Ovary (tissue), 9 donors: ENCODE data around the gene IL23R. TPM values are rescaled to one million over a fixed set of nuclear protein-coding genes. Genes with fewer than 3 reads are reported as not detected.

Experiments
- DNase-seq, 5 donors: peaks; one replicate each; pipeline ENCODE4 v3.0.0-alpha.2; 2019 to 2020
- H3K27ac ChIP-seq, 2 donors: fragments of 200-600 bp; one replicate each; pipeline versions ENCODE4 v1.5.1 to v1.8.0; 2019 to 2022
- H3K27me3 ChIP-seq: fragments of 200-600 bp; one replicate; pipeline ENCODE4 v1.8.0; 2022
- H3K36me3 ChIP-seq: fragments of 200-600 bp; sonication (generic); one replicate; pipeline ENCODE4 v1.5.1; 2019
- H3K4me1 ChIP-seq: one replicate; pipeline ENCODE4 v1.8.1; 2013; ENCODE audit warnings: mild to moderate bottlenecking, moderate library complexity; ENCODE audit not compliant: insufficient read depth
- H3K4me3 ChIP-seq: fragments of 200-600 bp; sonication (generic); one replicate; pipeline ENCODE4 v1.5.1; 2017
- H3K9me3 ChIP-seq, 2 donors: fragments of 200-600 bp in 1 of 2; sonication (generic) in 1 of 2; one replicate each; pipeline versions ENCODE4 v1.5.1 to v1.8.1; 2013 to 2019; ENCODE audit warnings: mild to moderate bottlenecking in 1 of 2, moderate library complexity in 1 of 2
- EP300 ChIP-seq: sonication (generic); formaldehyde crosslinking; IDR thresholded peaks from one replicate; pipeline ENCODE4 v1.6.1; 2017; ENCODE audit warnings: antibody characterized with exemption
- POLR2A ChIP-seq: fragments of 450-650 bp; IDR thresholded peaks from one replicate; pipeline ENCODE4 v1.6.1; 2017; ENCODE audit warnings: antibody characterized with exemption, mild to moderate bottlenecking, moderate library complexity
- WGBS, 3 donors: extraction: QIAGEN DNeasy Blood & Tissue Kit in 1 of 3; methylation state at CpG; one replicate each; pipeline versions ENCODE4 v1.1.5 to v1.1.7; 2013 to 2017; 5-methylcytosine and 5-hydroxymethylcytosine counted together
- intact Hi-C, 4 donors: fragments of 100-400 bp; cut with DNase I; formaldehyde crosslinking; loops; one replicate each; pipeline versions ENCODE4 v1.11.0 to v1.15.1; 2022 to 2023
- polyA plus RNA-seq, 2 donors: library from polyadenylated mRNA; stranded (reverse); fragments of 200-250 nt in 1 of 2; fragments of 350-450 nt in 1 of 2; fragmentation: Illumina TruSeq in 1 of 2; extraction: RNeasy Lipid Tissue Mini Kit (QIAGEN cat#74804) in 1 of 2; gene quantifications; one replicate each; pipeline ENCODE4 v1.2.3, GENCODE V29; 2013 to 2014
- total RNA-seq, 7 donors: library from RNA; depleted of rRNA in 2 of 7; stranded (reverse); fragments of >200 nt in 2 of 7; fragmentation: NEBNext Ultra II Directional in 3 of 7; extraction: Animal tissue kit (Norgen Biotek cat#: 25700) in 3 of 7; gene quantifications; one replicate each; pipeline versions ENCODE4 v1.1.0 to v1.2.4, GENCODE V29; 2016 to 2023
- TF ChIP-seq, protein P1 (sequence below), 3 donors: fragments of 450-650 bp in 2 of 3; fragments of 200-600 bp in 1 of 3; IDR thresholded peaks; one replicate each; pipeline versions ENCODE4 v1.5.1 to v1.8.0; 2016 to 2022; ENCODE audit warnings: antibody characterized with exemption in 3 of 3, mild to moderate bottlenecking in 1 of 3
- donor health status: DM: no; HTN: no; CAD: no; lungs with moderate emphysema.
- donor health status: DM: no; HTN: no; CAD: no.
- donor health status: Bipolar disorder and iron deficiency.
- donor health status: DM: yes; HTN: yes; CAD: no.
- donor health status: DM: no; HTN: no; CAD: no.
- donor health status: DM: yes; HTN: yes; CAD: no.

IL23R gene
- total and polyA plus RNA-seq, 9 donors: 0.02 to 0.68 TPM; not detected in 7

GRCh38 chr1:67285780-67286488, 119.7 kb downstream of the IL23R start:
- WGBS, 3 donors: 81 to 83% (median 82%) methylated on average over 8 of the region's 8 CpGs
- no peaks in the 10 kb centered on the region for H3K4me1 ChIP-seq
- no peak overlapping the region for H3K27ac ChIP-seq
- TF ChIP-seq EP300 (no peak), POLR2A (no peak)
- TF ChIP-seq, protein P1, sequence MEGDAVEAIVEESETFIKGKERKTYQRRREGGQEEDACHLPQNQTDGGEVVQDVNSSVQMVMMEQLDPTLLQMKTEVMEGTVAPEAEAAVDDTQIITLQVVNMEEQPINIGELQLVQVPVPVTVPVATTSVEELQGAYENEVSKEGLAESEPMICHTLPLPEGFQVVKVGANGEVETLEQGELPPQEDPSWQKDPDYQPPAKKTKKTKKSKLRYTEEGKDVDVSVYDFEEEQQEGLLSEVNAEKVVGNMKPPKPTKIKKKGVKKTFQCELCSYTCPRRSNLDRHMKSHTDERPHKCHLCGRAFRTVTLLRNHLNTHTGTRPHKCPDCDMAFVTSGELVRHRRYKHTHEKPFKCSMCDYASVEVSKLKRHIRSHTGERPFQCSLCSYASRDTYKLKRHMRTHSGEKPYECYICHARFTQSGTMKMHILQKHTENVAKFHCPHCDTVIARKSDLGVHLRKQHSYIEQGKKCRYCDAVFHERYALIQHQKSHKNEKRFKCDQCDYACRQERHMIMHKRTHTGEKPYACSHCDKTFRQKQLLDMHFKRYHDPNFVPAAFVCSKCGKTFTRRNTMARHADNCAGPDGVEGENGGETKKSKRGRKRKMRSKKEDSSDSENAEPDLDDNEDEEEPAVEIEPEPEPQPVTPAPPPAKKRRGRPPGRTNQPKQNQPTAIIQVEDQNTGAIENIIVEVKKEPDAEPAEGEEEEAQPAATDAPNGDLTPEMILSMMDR (IDR thresholded peaks at IDR 0.05): no peak
- intact Hi-C loops: no loop called here
- H3K4me3 ChIP-seq: no peak overlapping the region
- H3K36me3 ChIP-seq: no peaks in the 10 kb centered on the region
- no peak for DNase-seq
- no peaks in the 10 kb centered on the region for H3K9me3 ChIP-seq
- no peaks in the 10 kb centered on the region for H3K27me3 ChIP-seq

- no peak overlapping the region for H3K27ac ChIP-seq
- 65 to 71% (median 70%) methylated on average over 4 of the region's 4 CpGs for WGBS, 3 donors
- H3K4me1 ChIP-seq: no peaks in the 10 kb centered on the region
- H3K9me3 ChIP-seq: no peaks in the 10 kb centered on the region
- no peaks in the 10 kb centered on the region for H3K27me3 ChIP-seq
- no peaks in the 10 kb centered on the region for H3K36me3 ChIP-seq
- H3K4me3 ChIP-seq: no peak overlapping the region
- DNase-seq: no peak
- TF ChIP-seq EP300: no peak
- TF ChIP-seq, protein P1 (IDR thresholded peaks at IDR 0.05): no peak
- TF ChIP-seq POLR2A: no peak
- intact Hi-C loops: no loop called here
These were observed 124.0 kb downstream of the IL23R start for GRCh38 chr1:67290236-67290635.

- Histone ChIP-seq H3K27me3 (no peaks in the 10 kb centered on the region), H3K27ac (no peak overlapping the region), H3K4me3 (no peak overlapping the region), H3K4me1 (no peaks in the 10 kb centered on the region), H3K9me3 (no peaks in the 10 kb centered on the region), H3K36me3 (no peaks in the 10 kb centered on the region)
- TF ChIP-seq EP300 (no peak), POLR2A (no peak)
- TF ChIP-seq, protein P1 (IDR thresholded peaks at IDR 0.05): no peak
- intact Hi-C loops: no loop called here
- WGBS, 3 donors: 86 to 93% (median 92%) methylated on average over 9 of the region's 9 CpGs
- no peak for DNase-seq
These were observed 128.8 kb downstream of the IL23R start for GRCh38 chr1:67294836-67295617.

- no peak overlapping the region for H3K4me3 ChIP-seq
- WGBS, 3 donors: 56 to 70% (median 62%) methylated on average over 2 of the region's 2 CpGs
- peaks cover 5% of the 10 kb centered on the region for H3K27me3 ChIP-seq
- no peaks in the 10 kb centered on the region for H3K4me1 ChIP-seq
- no peak overlapping the region for H3K27ac ChIP-seq
- no peak for TF ChIP-seq POLR2A
- no peak for TF ChIP-seq EP300
- TF ChIP-seq, protein P1 (IDR thresholded peaks at IDR 0.05): no peak
- no peaks in the 10 kb centered on the region for H3K36me3 ChIP-seq
- H3K9me3 ChIP-seq: no peaks in the 10 kb centered on the region
- intact Hi-C loops: no loop called here
- no peak for DNase-seq
These were observed 132.5 kb downstream of the IL23R start for GRCh38 chr1:67298762-67299161.
